NT2/D1 (cell line): Measurements from ENCODE around the gene NLGN1.

Source experiments
- SUZ12 ChIP-seq: IDR thresholded peaks from 2 replicates; pipeline ENCODE4 v1.6.1; 2011; ENCODE audit not compliant: insufficient read length, insufficient read depth; ENCODE audit errors: extremely low read depth
- YY1 ChIP-seq: IDR thresholded peaks from 2 replicates; pipeline ENCODE4 v1.6.1; 2011; ENCODE audit not compliant: insufficient read length, insufficient read depth
- ZNF274 ChIP-seq: IDR thresholded peaks from 2 replicates; pipeline ENCODE4 v1.6.1; 2011; ENCODE audit warnings: mild to moderate bottlenecking, low read depth, low read length

GRCh38 chr3:174255454-174255853, 857.9 kb downstream of the NLGN1 start:
- TF ChIP-seq SUZ12 (no peak), YY1 (no peak), ZNF274 (no peak)
